NCI-H2227 (cell line): Measurements from ENCODE around the gene DNAAF1.

ENCODE experiments used
- DNase-seq: peaks from one replicate; lab custom pipeline; 2025; ENCODE audit not compliant: unreplicated experiment; lab: John Stamatoyannopoulos, UW

The DNAAF1 gene

GRCh38 chr16:84121007-84121406 lies 24.1 kb upstream of the DNAAF1 start:
- DNase-seq = no peak

GRCh38 chr16:84124257-84125073 lies 20.6 kb upstream of the DNAAF1 start:
- no peak for DNase-seq

- no peak for DNase-seq
These were observed 14.0 kb upstream of the DNAAF1 start for GRCh38 chr16:84131117-84131516.

GRCh38 chr16:84132527-84133285 lies 12.4 kb upstream of the DNAAF1 start:
- DNase-seq = no peak

- no peak for DNase-seq
These were observed 8.6 kb upstream of the DNAAF1 start for GRCh38 chr16:84136331-84137125.

GRCh38 chr16:84137287-84137686 lies 7.8 kb upstream of the DNAAF1 start:
- DNase-seq = no peak

- DNase-seq = no peak
These were observed 7.2 kb upstream of the DNAAF1 start for GRCh38 chr16:84137769-84138357.

GRCh38 chr16:84138500-84138823 lies 6.6 kb upstream of the DNAAF1 start:
- no peak for DNase-seq

- DNase-seq = peak; percentile 25
These were observed 6.1 kb upstream of the DNAAF1 start for GRCh38 chr16:84138824-84139627.

- DNase-seq = no peak
These were observed 5.4 kb upstream of the DNAAF1 start for GRCh38 chr16:84139628-84140258.

- DNase-seq = no peak
These were observed 3.9 kb upstream of the DNAAF1 start for GRCh38 chr16:84141143-84141670.

GRCh38 chr16:84143081-84143480 lies 2.0 kb upstream of the DNAAF1 start:
- DNase-seq = no peak

GRCh38 chr16:84143784-84144199 lies 1.3 kb upstream of the DNAAF1 start:
- no peak for DNase-seq

- peak; percentile 29 for DNase-seq
These were observed 774 bp upstream of the DNAAF1 start for GRCh38 chr16:84144209-84144858.

GRCh38 chr16:84150926-84151325 lies 5.8 kb downstream of the DNAAF1 start:
- DNase-seq = no peak

- DNase-seq = no peak
These were observed 8.6 kb downstream of the DNAAF1 start for GRCh38 chr16:84153660-84154214.

- DNase-seq = no peak
These were observed 10.1 kb downstream of the DNAAF1 start for GRCh38 chr16:84155226-84155625.

GRCh38 chr16:84155771-84156170 lies 10.7 kb downstream of the DNAAF1 start:
- no peak for DNase-seq

GRCh38 chr16:84156342-84156784 lies 11.3 kb downstream of the DNAAF1 start:
- no peak for DNase-seq
